HG02610 (cell line): ENCODE results near the gene MTAP.
A peak's percentile ranks its signal among the peaks of the same experiment; 100 is the strongest.

Experiments used
- ATAC-seq: cut with Tn5 transposase; IDR thresholded peaks from one replicate; pipeline ENCODE4 v1.9.1; 2021; ENCODE audit warnings: mild to moderate bottlenecking, moderate library complexity; ENCODE audit not compliant: unreplicated experiment

The MTAP gene

DNA sequence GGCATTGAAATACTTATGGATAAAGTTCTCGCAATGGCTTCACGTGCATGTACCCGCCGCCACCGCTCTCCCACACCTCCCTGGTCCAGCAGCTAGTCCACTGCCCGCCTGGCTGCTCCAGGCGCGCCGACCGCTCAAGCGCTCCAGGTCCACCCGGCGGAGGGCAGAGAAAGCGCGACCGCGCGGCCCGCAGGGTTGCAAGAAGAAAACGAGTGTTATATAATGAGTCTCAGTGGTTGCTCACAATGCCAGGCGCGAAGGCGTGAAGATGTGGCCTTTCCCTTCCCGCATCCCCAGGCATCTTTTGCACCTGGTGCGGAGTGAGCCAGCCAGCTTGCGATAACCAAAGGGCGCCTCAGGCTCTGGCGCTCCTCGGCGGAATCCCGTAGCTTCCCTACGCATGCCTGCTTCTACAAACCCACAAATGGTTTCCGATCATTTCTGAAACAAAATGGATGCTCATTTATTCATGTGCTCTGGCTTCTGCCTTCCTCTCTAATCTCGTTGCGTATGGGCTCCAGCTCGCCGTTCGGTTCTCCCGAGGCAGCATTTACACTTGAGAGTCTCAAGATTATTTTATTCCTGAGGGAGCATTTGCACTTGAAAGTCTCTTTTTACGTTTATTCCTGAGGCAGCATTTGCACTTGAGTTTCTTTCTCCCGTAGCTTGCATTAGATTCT lies 166.0 kb downstream of the MTAP start:
- ATAC-seq: no peak

- ATAC-seq: no peak
Observed at GRCh38 chr9:21969011-21969940, 166.8 kb downstream of the MTAP start.

GRCh38 chr9:21969951-21970799 lies 167.7 kb downstream of the MTAP start:
- ATAC-seq: no peak

GRCh38 chr9:21970800-21971640 lies 168.6 kb downstream of the MTAP start:
- ATAC-seq: no peak

DNA sequence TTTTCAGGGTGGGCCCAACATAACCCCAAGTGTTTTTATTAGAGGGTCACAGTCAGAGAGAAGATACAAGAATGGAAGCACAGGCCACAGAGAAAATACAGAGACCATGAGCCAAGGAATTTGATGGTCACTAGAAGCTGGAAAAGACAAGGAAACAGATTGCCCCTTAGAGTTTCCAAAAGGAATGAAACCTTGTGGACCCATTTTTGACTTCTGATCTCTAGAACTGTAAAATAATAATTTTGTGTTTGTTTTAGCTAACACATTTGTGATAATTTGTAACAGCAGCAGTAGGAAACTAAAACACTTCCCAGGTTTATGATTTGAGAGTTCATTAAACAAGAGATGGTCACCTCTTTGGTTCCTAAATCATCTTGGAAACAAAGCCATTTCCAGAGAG lies 169.9 kb downstream of the MTAP start:
- ATAC-seq: no peak

DNA sequence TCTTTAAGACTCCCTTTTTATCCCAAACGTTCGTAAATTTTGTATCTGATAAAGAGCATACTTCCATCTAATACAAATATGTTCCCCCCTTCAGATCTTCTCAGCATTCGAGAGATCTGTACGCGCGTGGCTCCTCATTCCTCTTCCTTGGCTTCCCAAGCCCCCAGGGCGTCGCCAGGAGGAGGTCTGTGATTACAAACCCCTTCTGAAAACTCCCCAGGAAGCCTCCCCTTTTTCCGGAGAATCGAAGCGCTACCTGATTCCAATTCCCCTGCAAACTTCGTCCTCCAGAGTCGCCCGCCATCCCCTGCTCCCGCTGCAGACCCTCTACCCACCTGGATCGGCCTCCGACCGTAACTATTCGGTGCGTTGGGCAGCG lies 171.9 kb downstream of the MTAP start:
- ATAC-seq: no peak

GRCh38 chr9:21974722-21975409 lies 172.4 kb downstream of the MTAP start:
- peak; percentile 47 for ATAC-seq

- ATAC-seq: no peak
Observed at GRCh38 chr9:21976334-21976875, 174.0 kb downstream of the MTAP start.

DNA sequence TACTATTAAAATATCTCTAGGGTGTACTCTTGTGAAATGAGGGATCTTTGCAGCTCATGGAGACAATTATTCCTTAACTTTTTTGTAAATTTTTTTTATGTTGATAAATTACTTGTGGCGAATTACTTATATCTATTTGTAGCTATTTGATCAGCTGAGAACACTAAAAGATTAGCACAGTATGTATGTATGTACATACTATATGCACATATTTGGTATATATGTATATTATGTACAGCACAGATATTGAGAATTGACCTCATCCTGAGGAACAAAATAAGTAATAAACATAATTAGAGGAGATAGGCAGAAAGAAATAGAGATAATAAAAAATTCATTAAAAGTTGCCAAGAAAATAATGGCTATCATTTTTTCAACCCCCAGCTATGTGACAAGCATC lies 180.0 kb downstream of the MTAP start:
- ATAC-seq: no peak

- ATAC-seq: no peak
Observed at GRCh38 chr9:21982861-21983560, 180.6 kb downstream of the MTAP start.

GRCh38 chr9:21983561-21983935 lies 181.1 kb downstream of the MTAP start:
- ATAC-seq: no peak

GRCh38 chr9:21984101-21984500 lies 181.7 kb downstream of the MTAP start:
- no peak for ATAC-seq

- peak; percentile 45 for ATAC-seq
Observed at GRCh38 chr9:21985964-21986667, 183.7 kb downstream of the MTAP start.
